Measurements from ENCODE around the gene ARL15. TPM values are rescaled to one million over a fixed set of nuclear protein-coding genes. Genes with fewer than 3 reads are reported as not detected.

The ARL15 gene
- total RNA-seq, 1 experiment from 2014 or later: 13.0 TPM

GRCh38 chr5:54049963-54050362 is 260.4 kb downstream of the ARL15 start:
- Histone ChIP-seq H3K4me2 (ENCODE audit: insufficient read depth, insufficient read length, low read length) (no peak overlapping the region), H3K18ac (ENCODE audit: insufficient read length, low read depth, low read length) (no peak overlapping the region), H4K20me1 (ENCODE audit: control insufficient read depth, insufficient read depth, insufficient read length) (no peaks in the 10 kb centered on the region), H3K9ac (ENCODE audit: extremely low read depth, insufficient read length, low read length) (no peak overlapping the region), H3K23me2 (ENCODE audit: insufficient read length, low read depth, low read length, poor library complexity, severe bottlenecking) (no peaks in the 10 kb centered on the region), H3K27ac (ENCODE audit: insufficient read length, low read depth, low read length) (no peak overlapping the region), H3K27me3 (ENCODE audit: insufficient read depth, low read length) (no peaks in the 10 kb centered on the region), H3K4me1 (ENCODE audit: insufficient read depth, low read length) (no peaks in the 10 kb centered on the region; the same call in 1 of the 2 replicates), H4K91ac (ENCODE audit: insufficient read length, low read depth, low read length) (no peak overlapping the region), H4K5ac (ENCODE audit: insufficient read length, low read depth, low read length) (no peak overlapping the region), H4K8ac (replicated peaks; ENCODE audit: insufficient read length, low read depth, low read length) (no peak overlapping the region), H3K14ac (ENCODE audit: insufficient read depth, low read length) (no peak overlapping the region), H3T11ph (ENCODE audit: low read length) (no peak overlapping the region), H2BK20ac (ENCODE audit: low read depth, low read length, poor library complexity, severe bottlenecking) (no peak overlapping the region), H2BK120ac (ENCODE audit: low read depth, low read length, poor library complexity, severe bottlenecking) (no peak overlapping the region), H3K79me2 (ENCODE audit: insufficient read depth, low read length) (no peaks in the 10 kb centered on the region), H3K9me3 (ENCODE audit: control insufficient read depth, low read depth, low read length) (no peaks in the 10 kb centered on the region), H3K4ac (ENCODE audit: low read depth, low read length) (no peak overlapping the region), H3K23ac (ENCODE audit: insufficient read length, low read depth, low read length) (no peak overlapping the region), H2BK15ac (ENCODE audit: low read depth, low read length) (no peak overlapping the region), H2BK5ac (ENCODE audit: insufficient read length, low read length) (no peak overlapping the region), H3K79me1 (ENCODE audit: insufficient read depth, low read depth, low read length, poor library complexity, severe bottlenecking) (no peaks in the 10 kb centered on the region), H2AFZ (ENCODE audit: low read length) (no peak overlapping the region), H2AK5ac (ENCODE audit: insufficient read length, low read length) (no peak overlapping the region), H3K56ac (ENCODE audit: insufficient read length, low read depth, low read length) (no peak overlapping the region), H2BK12ac (ENCODE audit: insufficient read length, low read depth, low read length) (no peak overlapping the region)
- H3K9me3 Mint-ChIP-seq: no peaks in the 10 kb centered on the region
- H3K27ac Mint-ChIP-seq: peak overlapping the region in 1 of 3 experiments; percentile 0; a peak in 1 of 7 replicates
- H3K27me3 Mint-ChIP-seq (ENCODE audit: low read depth): no peaks in the 10 kb centered on the region
- no CpG with 5 or more reads among the region's 2 CpGs for WGBS (ENCODE audit: extremely low coverage, insufficient read length, low lambda C conversion rate)
- H3K4me1 Mint-ChIP-seq: peaks cover 7% of the 10 kb centered on the region in 2 experiments
- DNase-seq: no peak
- TF ChIP-seq CTCF (conservative IDR thresholded peaks at IDR 0.05): no peak
- no peak overlapping the region for H3K4me3 Mint-ChIP-seq
- no peaks in the 10 kb centered on the region; a peak in 1 of 7 replicates for H3K36me3 Mint-ChIP-seq (ENCODE audit: insufficient read depth in 1 of 3, low read depth in 3 of 3)
